ENCODE results near the gene PARPBP. TPM values are rescaled to one million over a fixed set of nuclear protein-coding genes. Genes with fewer than 3 reads are reported as not detected.

The PARPBP gene
- total RNA-seq, 1 experiment from 2014 or later, result 15.1 TPM

GRCh38 chr12:102167821-102168604 is 48.0 kb downstream of the PARPBP start:
- no peak for DNase-seq (ENCODE audit: unreplicated experiment)
- H3K4me1 Mint-ChIP-seq (ENCODE audit: insufficient read depth, unreplicated experiment), result no peaks in the 10 kb centered on the region
- intact Hi-C loops (cut with micrococcal nuclease), result no loop called here
- H3K9me3 Mint-ChIP-seq (ENCODE audit: unreplicated experiment), result no peaks in the 10 kb centered on the region
- BruUV-seq (replicated peaks), result no TSS peak
- TF ChIP-seq, protein P1, sequence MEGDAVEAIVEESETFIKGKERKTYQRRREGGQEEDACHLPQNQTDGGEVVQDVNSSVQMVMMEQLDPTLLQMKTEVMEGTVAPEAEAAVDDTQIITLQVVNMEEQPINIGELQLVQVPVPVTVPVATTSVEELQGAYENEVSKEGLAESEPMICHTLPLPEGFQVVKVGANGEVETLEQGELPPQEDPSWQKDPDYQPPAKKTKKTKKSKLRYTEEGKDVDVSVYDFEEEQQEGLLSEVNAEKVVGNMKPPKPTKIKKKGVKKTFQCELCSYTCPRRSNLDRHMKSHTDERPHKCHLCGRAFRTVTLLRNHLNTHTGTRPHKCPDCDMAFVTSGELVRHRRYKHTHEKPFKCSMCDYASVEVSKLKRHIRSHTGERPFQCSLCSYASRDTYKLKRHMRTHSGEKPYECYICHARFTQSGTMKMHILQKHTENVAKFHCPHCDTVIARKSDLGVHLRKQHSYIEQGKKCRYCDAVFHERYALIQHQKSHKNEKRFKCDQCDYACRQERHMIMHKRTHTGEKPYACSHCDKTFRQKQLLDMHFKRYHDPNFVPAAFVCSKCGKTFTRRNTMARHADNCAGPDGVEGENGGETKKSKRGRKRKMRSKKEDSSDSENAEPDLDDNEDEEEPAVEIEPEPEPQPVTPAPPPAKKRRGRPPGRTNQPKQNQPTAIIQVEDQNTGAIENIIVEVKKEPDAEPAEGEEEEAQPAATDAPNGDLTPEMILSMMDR (IDR thresholded peaks at IDR 0.05; ENCODE audit: unreplicated experiment), result no peak
- H3K4me3 Mint-ChIP-seq (ENCODE audit: unreplicated experiment), result no peak overlapping the region
- ChIA-PET CTCF (interaction anchor here (1.1 to 6.0 kb wide), 6 partner anchors 148 to 601 kb away, joined by 3 to 85 read pairs (median 12); no protein-coding TSS in a partner anchor), POLR2A (interaction anchor here (0.5 to 1.0 kb wide), 2 partner anchors 9 to 296 kb away, joined by 3 read pairs; no protein-coding TSS in a partner anchor)
- H3K27me3 Mint-ChIP-seq (ENCODE audit: insufficient read depth, unreplicated experiment), result no peaks in the 10 kb centered on the region
- H3K36me3 Mint-ChIP-seq (ENCODE audit: insufficient read depth, unreplicated experiment), result no peaks in the 10 kb centered on the region
- H3K27ac Mint-ChIP-seq (ENCODE audit: low read depth, unreplicated experiment), result no peak overlapping the region

- CTCF ChIA-PET, result interaction anchor here (0.6 to 6.0 kb wide), 60 partner anchors 8 to 709 kb away, joined by 3 to 85 read pairs (median 4); no protein-coding TSS in a partner anchor
- BruUV-seq (replicated peaks), result no TSS peak
- no peaks in the 10 kb centered on the region for H3K4me1 Mint-ChIP-seq (ENCODE audit: insufficient read depth, unreplicated experiment)
- intact Hi-C loops (cut with micrococcal nuclease), result loop anchor here (1.0 kb wide), 3 partner anchors 314 to 570 kb away; no protein-coding TSS in a partner anchor
- H3K27ac Mint-ChIP-seq (ENCODE audit: low read depth, unreplicated experiment), result peak overlapping the region; percentile 13
- H3K4me3 Mint-ChIP-seq (ENCODE audit: unreplicated experiment), result no peak overlapping the region
- no peaks in the 10 kb centered on the region for H3K9me3 Mint-ChIP-seq (ENCODE audit: unreplicated experiment)
- H3K27me3 Mint-ChIP-seq (ENCODE audit: insufficient read depth, unreplicated experiment), result no peaks in the 10 kb centered on the region
- POLR2A ChIA-PET, result interaction anchor here (0.5 kb wide), 1 partner anchor 471 kb away, joined by 3 read pairs; no protein-coding TSS in a partner anchor
- DNase-seq (ENCODE audit: unreplicated experiment), result peak; percentile 44
- TF ChIP-seq, protein P1 (IDR thresholded peaks at IDR 0.05; ENCODE audit: unreplicated experiment), result peak; percentile 66
- no peaks in the 10 kb centered on the region for H3K36me3 Mint-ChIP-seq (ENCODE audit: insufficient read depth, unreplicated experiment)
These were observed 50.1 kb downstream of the PARPBP start for GRCh38 chr12:102169922-102170621.

DNA sequence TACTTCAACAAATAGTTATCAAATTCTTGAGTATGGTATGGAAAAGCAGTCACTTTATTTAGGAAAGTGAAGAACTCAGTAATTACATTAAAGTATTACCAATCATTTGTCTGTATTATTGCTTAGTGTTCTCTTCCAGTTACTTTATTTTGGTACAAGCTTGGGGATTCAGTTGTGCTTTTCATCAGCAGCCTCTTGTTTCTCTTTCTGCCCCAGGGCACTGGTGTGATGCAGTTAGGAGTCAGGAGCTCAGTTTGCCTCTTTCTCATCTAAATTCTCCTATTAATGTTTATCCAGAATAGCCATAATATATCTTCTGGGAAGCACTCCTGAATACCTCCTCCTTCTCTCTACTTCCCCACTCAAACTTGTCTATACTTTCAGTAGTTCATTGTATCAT is 52.0 kb downstream of the PARPBP start:
- no peaks in the 10 kb centered on the region for H3K36me3 Mint-ChIP-seq (ENCODE audit: insufficient read depth, unreplicated experiment)
- no peak overlapping the region for H3K4me3 Mint-ChIP-seq (ENCODE audit: unreplicated experiment)
- intact Hi-C loops (cut with micrococcal nuclease), result no loop called here
- peak overlapping the region; percentile 65 for H3K27ac Mint-ChIP-seq (ENCODE audit: low read depth, unreplicated experiment)
- peak; percentile 8 for DNase-seq (ENCODE audit: unreplicated experiment)
- H3K9me3 Mint-ChIP-seq (ENCODE audit: unreplicated experiment), result no peaks in the 10 kb centered on the region
- POLR2A ChIA-PET, result no interaction called here
- no peaks in the 10 kb centered on the region for H3K4me1 Mint-ChIP-seq (ENCODE audit: insufficient read depth, unreplicated experiment)
- CTCF ChIA-PET, result interaction anchor here (0.6 to 6.0 kb wide), 6 partner anchors 23 to 568 kb away, joined by 3 to 85 read pairs (median 3); no protein-coding TSS in a partner anchor
- TF ChIP-seq, protein P1 (IDR thresholded peaks at IDR 0.05; ENCODE audit: unreplicated experiment), result no peak
- no peaks in the 10 kb centered on the region for H3K27me3 Mint-ChIP-seq (ENCODE audit: insufficient read depth, unreplicated experiment)
- BruUV-seq (replicated peaks), result no TSS peak

DNA sequence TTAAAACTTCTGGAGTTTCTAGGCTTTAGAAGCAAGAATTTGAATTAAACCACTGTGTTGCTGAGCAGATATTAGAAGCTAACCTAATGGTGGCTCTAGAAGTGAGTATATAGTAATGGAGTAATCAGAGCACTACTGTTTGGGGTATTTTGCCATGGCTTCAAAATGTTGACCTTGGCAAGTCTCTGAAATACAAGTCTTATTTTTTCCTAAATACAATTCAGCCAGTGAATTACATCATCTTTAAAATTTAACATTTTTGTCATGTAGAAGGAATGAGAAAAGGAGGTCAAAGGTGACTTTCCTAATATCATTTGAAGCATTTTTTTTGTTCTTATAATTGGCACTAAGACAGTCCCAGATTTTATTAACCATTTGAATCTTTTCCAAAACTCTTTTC is 52.5 kb downstream of the PARPBP start:
- Mint-ChIP-seq H3K27ac (ENCODE audit: low read depth, unreplicated experiment) (peak overlapping the region; percentile 65), H3K36me3 (ENCODE audit: insufficient read depth, unreplicated experiment) (no peaks in the 10 kb centered on the region), H3K4me1 (ENCODE audit: insufficient read depth, unreplicated experiment) (no peaks in the 10 kb centered on the region), H3K27me3 (ENCODE audit: insufficient read depth, unreplicated experiment) (no peaks in the 10 kb centered on the region), H3K9me3 (ENCODE audit: unreplicated experiment) (no peaks in the 10 kb centered on the region), H3K4me3 (ENCODE audit: unreplicated experiment) (no peak overlapping the region)
- ChIA-PET CTCF (interaction anchor here (0.6 to 6.0 kb wide), 6 partner anchors 106 to 568 kb away, joined by 3 to 85 read pairs (median 4); no protein-coding TSS in a partner anchor), POLR2A (no interaction called here)
- intact Hi-C loops (cut with micrococcal nuclease), result no loop called here
- TF ChIP-seq, protein P1 (IDR thresholded peaks at IDR 0.05; ENCODE audit: unreplicated experiment), result no peak
- peak; percentile 17 for DNase-seq (ENCODE audit: unreplicated experiment)
- BruUV-seq (replicated peaks), result no TSS peak

Data from MCF 10A (cell line).